ENCODE data around the gene CECR2.

DNA sequence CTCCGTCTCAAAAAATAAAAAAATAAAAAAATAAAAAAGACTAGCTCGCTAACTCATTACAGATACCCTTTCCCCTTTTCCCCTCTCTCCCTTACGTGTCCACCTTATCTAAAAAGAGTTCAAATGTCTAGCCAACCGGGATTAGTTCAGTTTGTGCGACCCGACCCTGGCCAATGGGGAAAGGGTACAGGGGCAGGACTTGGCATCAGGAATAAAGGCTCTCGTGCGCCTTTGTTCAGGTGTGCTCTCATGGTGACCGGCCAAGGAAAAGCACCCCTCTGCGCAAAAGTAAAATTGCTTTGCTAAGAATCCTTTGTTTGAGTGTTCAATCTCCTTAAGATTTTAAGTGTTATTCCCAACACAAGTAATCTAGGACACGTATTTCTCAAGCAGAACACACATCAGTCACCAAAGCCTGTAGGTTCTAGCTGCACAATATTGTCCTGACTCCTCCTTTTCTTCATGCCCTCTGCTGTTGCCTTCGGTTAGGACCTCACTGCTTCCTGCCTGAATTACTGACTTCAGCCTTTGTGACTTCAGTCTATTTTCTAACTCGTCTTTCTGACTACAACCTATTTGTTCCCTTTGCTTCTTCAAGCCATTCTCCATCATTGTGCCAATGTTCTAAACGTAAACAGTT is 20.7 kb upstream of the CECR2 start:
- TF ChIP-seq, protein P1, sequence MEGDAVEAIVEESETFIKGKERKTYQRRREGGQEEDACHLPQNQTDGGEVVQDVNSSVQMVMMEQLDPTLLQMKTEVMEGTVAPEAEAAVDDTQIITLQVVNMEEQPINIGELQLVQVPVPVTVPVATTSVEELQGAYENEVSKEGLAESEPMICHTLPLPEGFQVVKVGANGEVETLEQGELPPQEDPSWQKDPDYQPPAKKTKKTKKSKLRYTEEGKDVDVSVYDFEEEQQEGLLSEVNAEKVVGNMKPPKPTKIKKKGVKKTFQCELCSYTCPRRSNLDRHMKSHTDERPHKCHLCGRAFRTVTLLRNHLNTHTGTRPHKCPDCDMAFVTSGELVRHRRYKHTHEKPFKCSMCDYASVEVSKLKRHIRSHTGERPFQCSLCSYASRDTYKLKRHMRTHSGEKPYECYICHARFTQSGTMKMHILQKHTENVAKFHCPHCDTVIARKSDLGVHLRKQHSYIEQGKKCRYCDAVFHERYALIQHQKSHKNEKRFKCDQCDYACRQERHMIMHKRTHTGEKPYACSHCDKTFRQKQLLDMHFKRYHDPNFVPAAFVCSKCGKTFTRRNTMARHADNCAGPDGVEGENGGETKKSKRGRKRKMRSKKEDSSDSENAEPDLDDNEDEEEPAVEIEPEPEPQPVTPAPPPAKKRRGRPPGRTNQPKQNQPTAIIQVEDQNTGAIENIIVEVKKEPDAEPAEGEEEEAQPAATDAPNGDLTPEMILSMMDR (IDR thresholded peaks at IDR 0.05), result no peak
- TF ChIP-seq CBFB (CRISPR knock-in tag; IDR thresholded peaks at IDR 0.05; ENCODE audit: low read depth) (no peak), ETV6 (CRISPR knock-in tag; IDR thresholded peaks at IDR 0.05) (no peak)

All from WTC11 (cell line).